Stimulated activated naive CD4-positive, alpha-beta T cell (primary cell): ENCODE data around the gene AMPH.

ENCODE experiments used
- DNase-seq, 6 experiments: peaks; one replicate each; lab custom pipeline; 2025; lab: John Stamatoyannopoulos, UW

Gene AMPH

DNA sequence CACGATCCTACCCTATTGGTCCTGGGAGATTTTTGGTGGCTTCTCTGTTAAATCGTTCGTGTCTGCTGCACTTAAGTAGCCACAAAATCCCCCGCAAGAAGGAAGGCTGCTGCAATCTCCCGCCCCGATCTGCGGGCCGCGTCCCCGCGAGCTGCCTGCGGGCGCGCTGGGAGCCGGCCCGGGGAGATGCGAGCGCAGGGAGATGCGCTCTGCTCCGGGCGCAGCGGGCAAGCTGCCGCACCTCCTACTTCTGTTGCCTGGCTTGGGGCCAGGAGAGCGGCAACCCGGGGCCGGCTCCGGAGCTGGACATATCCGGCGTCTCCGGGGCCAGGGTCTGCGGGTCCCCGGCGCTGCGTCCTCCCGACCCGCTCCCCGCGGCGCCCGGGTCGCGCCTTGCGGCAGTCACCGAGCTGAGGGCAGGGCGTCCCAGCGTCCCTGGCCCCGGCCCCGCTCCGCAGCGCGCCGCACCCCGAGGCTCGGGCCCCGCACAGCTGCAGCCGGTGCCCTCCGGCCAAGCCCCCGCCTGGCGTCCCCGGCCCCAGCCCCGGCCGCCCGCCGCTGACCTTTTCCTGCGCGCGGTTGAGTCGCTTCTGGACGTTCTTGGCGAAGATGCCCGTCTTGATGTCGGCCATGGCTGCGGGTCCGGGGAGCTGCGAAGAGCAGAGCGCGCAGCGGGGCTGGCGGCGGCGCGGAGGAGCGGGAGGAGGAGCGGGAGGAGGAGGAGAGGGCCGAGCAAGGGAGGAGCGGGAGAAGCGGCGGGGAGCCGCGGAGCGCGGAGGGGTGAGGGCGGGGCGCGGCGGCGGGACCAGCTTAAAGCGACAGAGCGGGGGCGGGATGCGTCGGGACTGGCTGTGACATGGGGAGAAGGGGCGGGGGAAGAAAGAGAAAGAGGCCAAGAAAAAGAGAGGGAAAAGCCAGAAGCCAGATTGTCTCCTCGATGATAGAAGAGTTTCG, at the start of gene AMPH:
Gene AMPH (minus strand): TSS at position 654 of the 954 bp plus-strand sequence. CDS start 22 bp downstream, at position 632.
- no peak for DNase-seq

DNA sequence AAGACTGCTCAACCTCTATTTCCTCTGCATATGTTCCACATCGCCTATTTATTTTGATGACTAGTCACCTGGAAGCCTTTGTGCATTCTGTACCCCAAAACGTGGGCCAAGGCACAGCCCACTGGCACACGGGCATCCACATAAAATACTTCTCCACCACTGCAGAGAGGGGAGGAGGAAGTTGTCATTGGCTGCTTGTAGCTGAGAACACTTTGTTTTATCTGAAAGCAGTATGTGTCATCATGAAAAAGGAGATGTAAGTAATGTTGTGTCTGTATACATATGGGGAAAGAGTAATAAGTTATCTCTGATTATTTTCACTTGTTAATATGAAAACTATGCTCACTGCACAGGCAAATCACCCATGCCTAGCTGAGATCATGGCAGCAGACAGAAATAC, 48.2 kb upstream of the AMPH start:
- DNase-seq, result no peak

DNA sequence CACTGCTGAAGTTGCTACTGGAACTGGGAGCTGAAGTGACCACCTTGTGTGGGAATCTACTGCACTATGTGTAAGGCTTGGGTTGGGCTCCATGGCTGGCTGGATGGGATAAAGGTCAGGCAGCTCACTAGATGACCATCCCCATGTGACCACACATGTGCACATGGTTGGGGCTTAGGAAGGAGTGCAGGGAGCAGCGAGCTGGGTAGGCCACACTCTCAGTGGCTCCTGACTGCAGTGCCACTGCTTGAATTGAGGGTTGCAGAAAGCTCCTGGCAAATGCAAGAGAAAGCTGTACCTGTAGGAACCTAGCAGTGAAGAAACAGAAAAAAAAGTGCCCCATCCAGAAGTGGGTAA, 47.5 kb upstream of the AMPH start:
- no peak for DNase-seq

DNA sequence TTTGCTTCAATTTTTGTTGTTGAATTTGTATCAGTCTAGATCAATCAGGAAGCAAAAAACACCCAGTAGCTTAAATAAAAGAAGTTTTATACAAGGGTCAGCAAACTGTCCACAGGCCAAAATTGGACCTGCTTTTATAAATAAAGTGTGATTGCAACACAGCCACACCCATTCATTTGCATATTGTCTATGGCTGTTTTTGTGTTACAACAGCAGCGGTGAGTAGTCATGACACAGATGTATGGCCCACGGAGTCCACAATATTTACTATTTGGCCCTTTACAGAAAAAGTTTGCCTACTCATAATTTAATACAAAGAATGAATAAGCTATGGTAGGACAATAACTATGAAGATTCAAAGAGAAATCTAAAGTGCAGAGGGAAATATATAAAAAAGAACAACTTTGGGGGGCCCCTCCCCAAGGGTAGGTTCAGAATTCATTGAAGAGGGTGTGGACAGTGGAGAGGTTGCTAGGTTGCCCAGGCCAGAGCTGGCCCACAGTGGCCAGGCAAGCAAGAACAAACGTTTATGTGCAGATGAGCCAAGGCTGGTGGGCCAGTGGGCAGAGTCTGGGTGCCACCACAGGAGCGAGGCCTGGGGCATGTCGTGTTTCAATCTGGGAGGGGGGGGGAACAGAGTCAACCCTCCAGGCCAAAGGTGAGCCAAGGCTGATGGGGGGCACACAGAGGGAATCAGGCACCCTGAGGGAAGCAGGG, 47.0 kb upstream of the AMPH start:
- DNase-seq, result no peak

DNA sequence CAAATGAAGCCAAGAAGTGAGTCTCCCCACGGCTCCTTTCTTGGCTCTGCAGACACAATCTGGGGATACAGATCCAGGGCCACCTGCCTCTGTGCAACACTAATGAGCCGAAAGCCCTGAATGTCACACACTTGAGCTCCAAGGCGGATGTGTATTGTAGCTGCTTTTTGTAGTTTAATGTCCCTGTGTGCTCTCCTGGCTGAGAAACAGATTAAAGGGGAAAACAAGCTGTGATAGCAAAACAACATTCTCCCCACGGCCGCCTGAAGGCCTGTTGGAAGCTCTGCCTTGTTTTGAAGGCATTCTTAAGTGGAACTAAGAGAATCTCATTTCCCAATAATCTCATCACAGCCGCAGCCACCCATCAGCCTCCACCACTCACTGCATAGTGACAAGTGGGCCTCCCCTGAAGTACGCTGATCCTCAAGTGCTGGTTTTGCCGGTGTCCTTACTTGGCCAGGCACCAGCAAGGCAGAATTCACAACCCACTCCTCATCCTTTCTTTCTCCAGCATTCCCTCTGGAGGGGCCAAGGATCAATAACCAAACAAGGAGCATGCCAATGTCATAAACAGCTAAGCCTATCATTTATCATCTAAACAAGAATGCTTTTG, 44.4 kb upstream of the AMPH start:
- no peak for DNase-seq

DNA sequence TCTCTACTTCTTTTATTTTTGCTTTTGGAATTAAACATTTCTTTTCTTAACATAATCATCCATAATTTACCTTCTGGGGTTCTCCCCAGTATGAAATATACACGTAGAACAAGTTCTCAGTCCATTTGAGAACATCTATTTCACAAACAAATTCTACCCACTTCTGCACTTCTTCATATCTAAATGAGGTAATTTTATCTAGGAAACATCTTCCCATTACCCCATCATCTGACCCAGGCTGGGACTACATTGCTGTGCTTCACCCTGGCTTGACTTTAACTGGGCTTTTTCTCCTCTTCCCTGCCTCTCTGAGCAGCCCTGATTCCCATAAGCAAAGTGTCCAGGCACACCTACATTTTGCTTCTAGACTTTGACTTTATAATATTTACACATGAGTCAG, 43.3 kb upstream of the AMPH start:
- DNase-seq, result no peak

DNA sequence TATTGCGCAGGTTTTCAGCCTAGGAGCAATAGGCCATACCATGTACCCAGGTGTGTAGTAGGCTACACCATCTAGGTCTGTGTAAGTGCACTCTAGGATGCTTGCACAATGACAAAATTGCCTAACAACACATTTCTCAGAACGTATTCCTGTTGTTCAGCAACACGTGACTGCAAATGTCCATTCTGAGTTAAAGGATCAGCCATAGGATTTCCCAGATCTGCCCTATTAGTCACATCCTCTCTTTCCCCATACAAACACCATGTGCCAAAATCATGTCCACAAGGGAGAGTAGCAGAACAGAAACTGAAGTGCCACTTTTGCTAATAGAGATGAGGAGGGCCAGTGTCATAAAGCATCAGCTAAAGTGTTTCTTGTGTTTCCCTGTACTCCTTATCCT, 42.6 kb upstream of the AMPH start:
- no peak for DNase-seq

DNA sequence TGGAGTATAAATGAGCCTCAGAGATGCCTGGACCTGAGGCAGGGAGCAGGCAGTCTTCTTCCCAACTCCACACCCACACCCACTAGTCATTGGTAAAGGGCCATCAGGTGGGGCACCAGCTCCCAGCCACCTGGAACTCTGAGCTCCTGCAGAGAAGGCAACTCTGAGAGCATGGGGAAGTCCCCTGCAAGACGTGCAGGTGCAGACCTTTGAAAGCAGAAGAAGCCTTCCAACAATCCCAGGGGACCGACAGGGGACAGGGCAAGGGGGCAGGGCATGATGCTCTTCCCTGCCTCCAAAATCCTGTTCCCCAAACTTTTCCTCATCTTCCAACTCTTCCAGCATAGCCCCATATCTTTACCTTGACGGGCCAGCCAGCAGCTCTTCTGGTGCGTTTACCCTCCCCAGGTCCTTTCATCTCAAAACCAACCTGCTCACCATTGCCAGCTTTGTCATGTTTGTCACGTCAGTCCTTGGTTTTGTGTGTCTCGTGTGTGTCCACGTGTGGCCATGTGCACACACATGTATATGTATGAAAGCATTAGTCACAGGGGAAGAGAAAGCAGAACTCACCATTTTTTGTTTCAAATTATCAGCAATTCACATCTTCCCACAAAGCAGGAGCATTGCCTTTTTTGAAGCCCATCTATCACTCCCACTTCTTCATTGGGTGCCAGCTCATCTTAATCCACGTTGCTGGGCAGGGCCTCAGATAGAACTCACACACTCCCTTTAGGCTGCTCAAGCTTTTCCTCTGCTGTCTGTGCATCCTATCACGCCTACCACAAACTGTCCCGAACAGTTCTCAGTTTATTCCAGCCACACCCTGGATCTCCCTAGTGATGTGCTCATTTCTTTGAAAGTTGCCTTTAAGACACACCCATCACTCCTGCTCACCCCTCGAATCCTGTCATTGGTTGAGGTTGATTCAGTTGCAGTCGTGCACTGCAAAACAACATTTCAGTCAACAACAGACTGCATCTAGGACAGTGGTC, 41.0 kb upstream of the AMPH start:
- DNase-seq, result no peak

DNA sequence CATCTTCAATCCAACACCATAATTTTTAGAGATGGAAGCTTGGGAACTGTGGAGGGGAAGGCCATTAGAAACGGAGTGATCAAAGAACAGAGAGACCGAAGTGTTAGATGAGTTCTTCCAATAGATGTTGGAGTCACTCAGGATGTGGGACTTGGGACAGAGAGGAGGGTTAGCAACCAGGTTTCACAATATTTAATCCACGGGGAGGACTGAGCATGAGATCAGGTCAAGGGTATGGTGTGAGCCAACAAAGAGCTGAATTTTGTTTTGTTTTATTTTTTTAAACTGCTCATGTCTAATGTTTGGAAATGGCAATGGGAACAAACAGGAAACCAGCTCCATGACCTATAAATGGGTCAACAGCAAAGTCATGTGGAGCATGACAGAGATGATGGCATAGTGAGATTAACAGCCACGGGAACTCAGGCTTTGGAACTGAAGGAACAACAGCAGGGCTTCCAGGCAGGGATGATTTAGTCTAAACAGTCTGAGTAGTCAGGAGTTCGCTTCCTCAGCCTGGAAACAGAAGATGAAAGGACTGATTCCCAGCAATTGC, 38.9 kb upstream of the AMPH start:
- DNase-seq, result no peak

DNA sequence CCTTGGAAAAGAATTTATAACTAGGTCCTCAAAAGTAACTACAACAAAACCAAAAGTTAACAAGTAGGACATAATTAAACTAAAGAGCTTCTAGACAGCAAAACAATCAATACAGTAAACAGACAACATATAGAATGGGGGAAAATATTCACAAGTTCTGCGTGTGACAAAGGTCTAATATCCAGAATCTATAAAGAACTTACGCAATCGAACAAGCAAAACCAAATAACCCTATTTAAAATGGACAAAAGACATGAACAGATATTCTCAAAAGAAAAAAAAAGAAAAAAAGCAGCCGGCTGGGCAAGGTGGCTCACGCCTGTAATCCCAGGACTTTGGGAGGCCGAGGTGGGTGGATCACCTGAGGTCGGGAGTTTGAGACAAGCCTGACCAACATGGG, 33.8 kb upstream of the AMPH start:
- no peak for DNase-seq

DNA sequence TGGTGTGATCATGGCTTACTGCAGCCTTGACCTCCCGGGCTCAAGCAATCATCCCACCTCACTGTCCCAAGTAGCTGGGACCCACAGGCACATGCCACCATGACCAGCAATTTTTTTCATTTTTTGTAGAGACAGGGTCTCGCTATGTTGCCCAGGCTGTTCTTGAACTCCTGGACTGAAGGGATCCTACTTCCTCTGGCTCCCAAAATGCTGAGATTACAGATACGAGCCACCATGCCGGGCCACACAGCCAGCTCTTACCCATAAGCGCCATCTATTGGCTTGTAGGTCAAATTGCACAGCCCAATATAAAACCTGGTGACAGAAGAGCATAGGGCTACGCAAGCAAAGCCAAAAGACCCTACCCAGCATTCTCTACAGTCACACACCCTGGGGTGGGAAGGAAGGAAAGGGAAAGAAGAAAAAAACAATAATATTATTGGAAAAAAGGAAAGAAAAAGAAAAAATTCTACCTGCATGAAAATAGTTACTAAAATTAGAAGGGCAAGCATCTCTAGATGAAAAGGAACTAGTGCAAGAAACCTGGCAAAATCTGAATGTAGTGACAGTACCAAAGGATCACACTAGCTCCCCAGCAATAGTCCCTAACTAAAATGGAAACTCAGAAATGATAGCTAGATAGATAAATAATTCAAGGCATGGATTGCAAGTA, 29.4 kb upstream of the AMPH start:
- DNase-seq, result peak in 2 of 6 experiments; percentile 42 to 50

DNA sequence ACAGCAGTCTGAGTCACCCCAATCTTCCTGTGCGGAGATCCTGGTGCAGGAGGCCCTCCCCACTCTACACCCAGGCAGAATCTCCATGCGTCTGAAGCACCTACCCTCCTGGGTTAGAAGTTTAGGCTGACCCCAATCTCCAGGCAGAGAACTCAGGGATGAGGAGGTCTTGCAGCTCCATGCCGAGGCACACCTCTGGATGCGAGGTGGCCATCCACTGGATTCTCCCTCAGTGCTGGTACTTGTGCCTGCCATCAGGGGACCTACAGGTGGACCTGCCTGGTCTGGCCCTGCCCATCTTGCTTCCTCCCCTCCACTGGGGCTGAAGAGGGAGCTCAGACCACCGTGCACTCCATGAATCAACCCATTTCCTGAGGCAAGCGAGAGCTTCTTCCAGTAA, 28.8 kb upstream of the AMPH start:
- DNase-seq, result no peak

DNA sequence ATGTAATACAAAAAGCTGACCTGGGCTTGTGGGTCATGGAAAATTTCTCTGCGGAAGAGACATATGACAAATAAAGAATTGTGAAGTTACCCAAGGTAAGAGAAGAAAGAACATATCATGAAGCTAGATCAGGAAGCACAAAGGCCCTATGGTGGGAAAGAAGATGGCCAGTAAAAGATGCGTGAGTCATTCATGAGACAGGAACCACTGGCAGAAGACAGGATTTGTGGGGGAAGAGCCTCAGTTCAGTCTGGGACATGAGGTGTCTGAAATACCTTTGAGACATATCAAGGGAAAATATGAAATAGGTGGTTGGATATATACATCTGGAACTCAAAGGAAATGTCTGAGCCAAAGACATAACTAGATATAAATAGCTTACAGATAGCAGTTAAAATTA, 27.7 kb upstream of the AMPH start:
- no peak for DNase-seq

DNA sequence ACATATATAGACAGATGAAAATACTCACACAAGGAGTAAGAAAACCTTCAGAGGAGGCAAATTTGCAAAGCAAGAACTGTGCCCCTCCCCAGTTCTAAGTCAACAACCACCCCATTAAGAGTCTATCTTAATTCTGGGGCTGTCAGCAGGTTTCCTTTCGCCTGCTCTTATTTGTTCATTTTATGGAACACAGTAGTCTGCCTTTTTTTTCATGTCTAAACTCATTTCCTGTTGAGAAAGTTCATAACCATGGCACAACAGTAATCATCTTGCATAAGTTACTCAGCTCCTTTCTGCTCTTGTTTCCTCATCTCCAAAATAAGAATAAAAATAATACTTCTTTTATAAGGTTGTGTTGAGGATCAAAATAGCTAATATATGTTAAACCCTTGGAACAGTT, 25.8 kb upstream of the AMPH start:
- DNase-seq, result no peak

DNA sequence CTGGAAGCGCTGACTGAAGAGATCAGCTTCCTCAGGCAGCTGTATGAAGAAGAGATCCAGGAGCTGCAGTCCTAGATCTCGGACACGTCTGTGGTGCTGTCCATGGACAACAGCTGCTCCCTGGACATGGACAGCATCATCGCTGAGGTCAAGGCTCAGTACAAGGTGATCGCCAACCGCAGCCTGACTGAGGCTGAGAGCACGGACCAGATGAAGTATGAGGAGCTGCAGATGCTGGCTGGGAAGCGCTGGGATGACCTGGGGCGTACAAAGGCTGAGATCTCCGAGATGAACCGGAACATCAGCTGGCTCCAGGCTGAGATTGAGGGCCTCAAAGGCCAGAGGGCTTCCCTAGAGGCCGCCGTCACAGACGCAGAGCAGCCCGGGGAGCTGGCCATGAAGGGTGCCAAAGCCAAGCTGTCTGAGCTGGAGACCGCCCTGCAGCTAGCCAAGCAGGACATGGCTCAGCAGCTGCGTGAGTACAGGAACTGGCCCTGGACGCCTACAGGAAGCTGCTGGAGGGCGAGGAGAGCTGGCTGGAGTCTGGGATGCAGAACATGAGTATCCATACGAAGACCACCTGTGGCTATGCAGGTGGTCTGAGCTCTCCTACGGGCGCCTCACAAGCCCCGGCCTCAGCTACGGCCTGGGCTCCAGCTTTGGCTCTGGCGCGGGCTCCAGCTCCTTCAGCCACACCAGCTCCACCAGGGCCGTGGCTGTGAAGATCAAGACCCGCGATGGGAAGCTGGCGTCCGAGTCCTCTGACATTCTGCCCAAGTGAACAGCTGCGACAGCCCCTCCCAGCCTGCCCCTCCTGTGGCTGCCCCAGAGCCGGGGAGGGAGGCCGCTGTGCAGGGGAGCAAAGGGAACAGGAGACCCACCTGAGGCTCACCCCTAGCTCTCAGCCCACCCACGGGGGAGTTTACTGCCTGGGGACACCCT, 24.9 kb upstream of the AMPH start:
- DNase-seq, result no peak

DNA sequence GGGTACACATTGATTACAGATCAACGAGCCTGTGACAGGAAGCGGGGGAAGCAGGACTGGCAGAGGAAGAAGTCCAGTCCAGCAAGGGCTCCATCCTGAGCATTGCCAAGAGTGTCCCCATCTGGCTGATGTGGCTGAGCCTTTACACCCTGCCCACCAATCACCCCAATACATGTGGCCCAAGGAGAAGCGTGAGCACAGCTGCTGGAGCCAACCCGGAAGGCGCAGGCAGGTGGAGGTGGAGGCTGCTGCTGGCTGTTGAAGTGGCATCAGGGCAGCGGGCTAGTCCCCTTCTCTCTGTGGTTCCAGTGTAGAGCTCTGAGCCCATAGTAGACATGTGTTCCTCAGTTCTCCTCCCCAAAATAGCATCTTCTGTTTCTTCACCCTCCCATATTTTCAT, 6.8 kb upstream of the AMPH start:
- no peak for DNase-seq

DNA sequence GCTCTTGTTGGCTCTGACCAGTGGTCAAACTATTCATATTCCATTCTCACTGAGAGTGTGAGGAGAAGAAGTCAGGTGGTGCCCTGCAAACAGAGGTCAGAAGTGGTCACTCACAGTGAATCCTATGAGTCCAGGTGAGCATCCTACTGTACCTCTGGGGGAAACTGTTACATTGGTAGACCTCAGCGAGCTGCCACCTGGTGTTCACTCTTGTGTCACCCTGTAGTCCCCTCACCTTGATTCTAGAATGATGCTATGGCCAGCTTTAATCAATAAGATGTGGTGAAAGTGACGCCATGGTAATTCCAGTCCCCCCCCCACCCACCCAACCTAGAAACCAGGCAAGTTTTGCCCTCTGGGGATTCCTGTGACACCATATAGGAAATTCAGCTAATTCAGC, 1.2 kb upstream of the AMPH start:
- DNase-seq, result no peak

DNA sequence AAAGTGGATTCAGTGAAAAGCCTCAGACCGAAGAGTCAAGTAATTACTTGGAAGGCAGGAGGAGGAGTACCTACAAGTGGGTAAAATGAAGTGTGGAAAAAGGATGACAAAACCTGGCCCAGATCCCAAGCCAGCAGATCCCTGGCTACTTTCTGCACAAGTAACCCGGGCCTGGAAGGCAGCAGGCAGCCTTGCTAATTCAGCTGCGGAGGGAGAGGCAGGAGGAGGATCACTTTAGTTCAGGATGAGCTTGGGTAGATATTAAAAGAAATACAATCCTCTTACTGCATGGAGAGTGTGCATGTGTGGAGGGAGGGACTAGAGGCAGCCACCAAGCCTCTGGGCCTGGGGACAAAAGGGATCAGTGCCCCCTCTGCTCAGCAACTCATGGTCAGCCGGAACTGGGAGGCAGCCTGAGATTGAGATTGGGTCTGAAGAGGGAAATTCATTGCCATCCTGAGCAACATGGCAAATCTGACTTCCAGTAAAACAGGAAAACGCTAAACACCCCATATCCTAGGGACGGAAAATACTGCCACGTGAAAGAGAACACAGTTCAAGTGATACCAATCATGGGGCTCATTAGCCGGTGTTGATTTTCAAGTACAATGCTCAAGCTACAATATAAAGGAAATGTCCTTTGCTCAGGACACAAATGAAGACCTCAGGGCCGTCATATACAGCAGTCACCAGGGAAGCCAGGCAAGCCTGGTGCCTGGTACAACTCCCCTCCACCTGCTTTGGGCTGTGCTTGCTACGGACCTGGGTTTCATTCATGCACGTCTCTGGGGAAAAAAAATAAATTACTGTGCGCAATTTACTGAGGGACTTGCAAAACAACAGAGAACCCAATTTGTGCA, 1.3 kb downstream of the AMPH start:
- DNase-seq, result no peak
